Progenitor cell of endocrine pancreas (in vitro differentiated cells): ENCODE measurements around the gene UBE3C. TPM values are rescaled to one million over a fixed set of nuclear protein-coding genes. Genes with fewer than 3 reads are reported as not detected.

Source experiments
- DNase-seq: peaks from one replicate; pipeline ENCODE4 v3.0.0; 2021; ENCODE audit warnings: low spot score; ENCODE audit not compliant: unreplicated experiment
- H3K27ac Mint-ChIP-seq: 2 replicates; pipeline ENCODE4 v1.8.0; 2021; ENCODE audit warnings: mild to moderate bottlenecking, moderate library complexity, mixed read lengths
- H3K27me3 Mint-ChIP-seq: 2 replicates; pipeline ENCODE4 v1.8.0; 2021; ENCODE audit warnings: mixed read lengths
- H3K36me3 Mint-ChIP-seq: 2 replicates; pipeline ENCODE4 v1.8.0; 2022; ENCODE audit warnings: mixed read lengths; ENCODE audit not compliant: insufficient read depth
- H3K4me1 Mint-ChIP-seq: 2 replicates; pipeline ENCODE4 v1.8.0; 2021; ENCODE audit warnings: low read depth, mixed read lengths
- H3K4me3 Mint-ChIP-seq: 2 replicates; pipeline ENCODE4 v1.8.0; 2021; ENCODE audit warnings: low read depth, mild to moderate bottlenecking, moderate library complexity, mixed read lengths
- H3K9me3 Mint-ChIP-seq: 2 replicates; pipeline ENCODE4 v1.8.0; 2021; ENCODE audit warnings: low read depth, mixed read lengths
- CTCF ChIP-seq: fragments of 200-600 bp; sonication (generic); IDR thresholded peaks from one replicate; pipeline ENCODE4 v1.5.0; 2021; ENCODE audit warnings: antibody characterized with exemption, mild to moderate bottlenecking; ENCODE audit not compliant: unreplicated experiment
- total RNA-seq: library from RNA; stranded (reverse); gene quantifications from 2 replicates; pipeline ENCODE4 v1.2.1, GENCODE V29; 2021

Gene UBE3C
- total RNA-seq, 1 donor from 2014 or later: 62.5 TPM

DNA sequence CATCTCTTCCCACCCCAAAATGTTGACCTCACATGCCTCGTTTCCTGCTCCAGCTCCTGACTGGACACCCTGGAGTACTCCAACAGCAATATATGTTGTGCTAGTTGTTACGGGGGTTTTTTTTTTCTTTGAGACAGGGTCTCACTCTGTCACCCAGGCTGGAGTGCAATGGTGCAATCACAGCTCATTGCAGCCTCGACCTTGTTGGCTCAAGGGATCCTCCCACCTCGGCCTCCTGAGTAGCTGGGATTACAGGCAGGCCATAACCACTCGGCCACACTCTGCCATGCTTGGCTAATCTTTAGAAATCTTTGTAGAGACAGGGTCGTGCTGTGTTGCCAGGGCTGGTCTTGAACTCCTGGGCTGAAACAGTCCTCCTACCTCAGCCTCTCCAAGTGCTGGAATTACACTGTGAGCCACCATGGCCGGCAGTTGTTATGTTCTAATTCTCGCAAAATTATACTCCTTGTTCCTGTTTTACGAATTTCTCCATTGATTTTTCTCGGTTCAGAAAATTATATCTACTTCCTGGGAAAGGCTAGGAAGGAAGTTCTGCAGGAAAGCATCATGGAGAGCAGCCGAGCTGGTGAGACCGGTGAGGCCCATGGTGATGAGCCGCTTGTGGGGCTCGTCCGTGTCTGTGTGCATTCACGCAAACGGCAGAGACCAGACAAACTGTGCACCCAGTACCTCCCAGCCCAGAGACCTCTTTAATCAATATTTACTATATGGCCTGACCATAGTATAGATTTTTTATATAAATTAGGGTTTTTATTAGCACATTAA, 145.7 kb downstream of the UBE3C start:
- no peak overlapping the region for H3K4me3 Mint-ChIP-seq
- no peak for DNase-seq
- TF ChIP-seq CTCF: no peak
- H3K9me3 Mint-ChIP-seq: no peaks in the 10 kb centered on the region
- no peaks in the 10 kb centered on the region for H3K27me3 Mint-ChIP-seq
- no peak overlapping the region for H3K27ac Mint-ChIP-seq
- peaks cover 3% of the 10 kb centered on the region for H3K4me1 Mint-ChIP-seq
- no peaks in the 10 kb centered on the region for H3K36me3 Mint-ChIP-seq

DNA sequence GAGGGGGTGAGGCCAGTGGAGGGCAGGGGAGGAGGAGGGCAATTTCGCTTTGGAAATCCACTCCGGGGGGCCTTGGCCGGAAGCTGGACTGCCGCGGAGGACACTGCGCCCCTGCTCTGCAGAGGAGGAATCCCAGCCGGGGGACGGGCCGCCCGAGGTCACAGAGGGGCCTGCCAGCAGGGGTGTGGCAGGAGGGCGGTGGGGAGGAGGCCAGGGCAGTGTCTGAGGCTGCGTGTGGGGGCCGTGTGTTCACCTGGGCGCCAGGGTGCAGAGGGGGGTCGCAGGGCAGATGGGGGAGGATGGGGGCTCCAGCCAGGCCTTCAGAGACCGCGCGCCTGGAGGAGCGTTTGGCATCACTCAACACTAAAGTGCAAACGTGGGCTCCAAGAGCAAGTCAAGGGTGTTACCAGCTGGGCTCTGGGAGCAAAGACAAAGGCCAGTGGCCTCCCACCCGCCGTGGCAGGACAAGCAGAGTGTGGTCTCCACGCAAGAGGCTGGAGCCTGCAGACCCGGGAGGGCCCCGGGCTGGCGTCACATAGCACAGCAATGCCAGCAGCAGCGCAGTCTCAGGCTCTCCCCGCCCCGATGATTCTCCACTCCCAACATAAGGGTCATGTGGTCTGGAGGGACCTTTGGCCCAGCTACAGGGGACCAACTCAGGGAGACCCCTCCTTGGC, 152.8 kb downstream of the UBE3C start:
- Mint-ChIP-seq H3K27ac (no peak overlapping the region), H3K9me3 (no peaks in the 10 kb centered on the region)
- DNase-seq: no peak

DNA sequence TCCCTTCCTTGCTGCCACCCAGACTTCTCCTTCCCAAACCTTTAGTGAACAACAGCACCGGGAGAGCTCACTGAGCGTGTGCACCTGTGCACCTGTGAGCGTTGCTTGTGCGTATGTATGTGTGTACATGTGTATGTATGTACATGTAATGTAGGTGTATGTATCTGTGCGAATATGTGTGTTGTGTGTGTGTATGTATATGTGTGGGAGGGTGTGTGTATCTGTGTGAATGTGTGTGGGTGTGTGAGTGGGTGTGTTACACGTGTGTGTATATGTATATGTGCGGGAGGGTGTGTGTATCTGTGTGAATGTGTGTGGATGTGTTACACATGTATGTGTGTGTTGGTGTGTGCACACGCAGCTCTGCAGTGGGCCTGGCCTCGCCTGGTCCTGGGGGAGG, 153.5 kb downstream of the UBE3C start:
- Mint-ChIP-seq H3K36me3 (no peaks in the 10 kb centered on the region), H3K27me3 (peaks cover 4% of the 10 kb centered on the region), H3K4me1 (no peaks in the 10 kb centered on the region), H3K4me3 (no peak overlapping the region), H3K27ac (no peak overlapping the region), H3K9me3 (no peaks in the 10 kb centered on the region)
- no peak for DNase-seq
- no peak for TF ChIP-seq CTCF

More for the DNA sequence above, 152.8 kb downstream of the UBE3C start:
- no peak for TF ChIP-seq CTCF
- Mint-ChIP-seq H3K4me3 (no peak overlapping the region), H3K27me3 (peaks cover 4% of the 10 kb centered on the region), H3K36me3 (no peaks in the 10 kb centered on the region), H3K4me1 (no peaks in the 10 kb centered on the region)

- Mint-ChIP-seq H3K9me3 (no peaks in the 10 kb centered on the region), H3K36me3 (no peaks in the 10 kb centered on the region), H3K27ac (no peak overlapping the region), H3K4me1 (no peaks in the 10 kb centered on the region), H3K27me3 (peaks cover 4% of the 10 kb centered on the region), H3K4me3 (no peak overlapping the region)
- no peak for DNase-seq
- no peak for TF ChIP-seq CTCF
Observed at GRCh38 chr7:157292770-157293412, 154.2 kb downstream of the UBE3C start.

GRCh38 chr7:157293413-157293788, 154.7 kb downstream of the UBE3C start:
- Mint-ChIP-seq H3K27me3 (peaks cover 4% of the 10 kb centered on the region), H3K4me1 (no peaks in the 10 kb centered on the region), H3K9me3 (no peaks in the 10 kb centered on the region), H3K36me3 (no peaks in the 10 kb centered on the region), H3K27ac (no peak overlapping the region), H3K4me3 (no peak overlapping the region)
- no peak for DNase-seq
- no peak for TF ChIP-seq CTCF
